WTC11 (cell line): Measurements from ENCODE around the gene CEP350.

Experiments
- JUN ChIP-seq: sonication (generic); formaldehyde crosslinking; IDR thresholded peaks from 2 replicates; pipeline ENCODE4 v1.8.0; 2023; ENCODE audit warnings: mild to moderate bottlenecking, missing genetic modification reagents
- TF ChIP-seq, protein P1 (sequence below): fragments of 200-600 bp; IDR thresholded peaks from 2 replicates; pipeline ENCODE4 v1.8.0; 2022; ENCODE audit warnings: antibody characterized with exemption
- TF ChIP-seq, protein P2 (sequence below): sonication (generic); formaldehyde crosslinking; IDR thresholded peaks from 2 replicates; pipeline ENCODE4 v1.8.0; 2023; ENCODE audit warnings: missing genetic modification reagents
- TF ChIP-seq, protein P3 (sequence below): sonication (generic); formaldehyde crosslinking; IDR thresholded peaks from 2 replicates; pipeline ENCODE4 v1.8.1; 2022; ENCODE audit warnings: mild to moderate bottlenecking, missing genetic modification reagents, moderate library complexity, borderline replicate concordance

DNA sequence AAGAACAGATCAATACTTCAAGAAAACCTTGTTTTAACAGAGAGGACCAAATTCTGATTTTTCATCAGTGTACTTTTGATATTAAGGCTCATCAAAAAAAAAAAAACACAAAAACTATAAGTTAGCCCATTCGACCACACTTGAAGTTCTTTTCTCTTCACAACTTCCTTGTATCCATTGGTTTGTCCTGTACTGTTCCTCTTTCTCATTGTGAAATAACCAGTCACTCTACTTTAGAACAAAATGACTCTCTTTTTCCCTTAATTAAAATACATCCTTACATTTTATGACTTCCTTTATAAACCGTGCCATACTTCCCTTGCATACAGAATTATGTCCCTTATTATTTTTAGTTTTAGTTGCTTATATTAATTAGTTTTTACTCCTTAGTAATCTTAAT, 208.4 kb downstream of the CEP350 start:
- TF ChIP-seq, protein P1, sequence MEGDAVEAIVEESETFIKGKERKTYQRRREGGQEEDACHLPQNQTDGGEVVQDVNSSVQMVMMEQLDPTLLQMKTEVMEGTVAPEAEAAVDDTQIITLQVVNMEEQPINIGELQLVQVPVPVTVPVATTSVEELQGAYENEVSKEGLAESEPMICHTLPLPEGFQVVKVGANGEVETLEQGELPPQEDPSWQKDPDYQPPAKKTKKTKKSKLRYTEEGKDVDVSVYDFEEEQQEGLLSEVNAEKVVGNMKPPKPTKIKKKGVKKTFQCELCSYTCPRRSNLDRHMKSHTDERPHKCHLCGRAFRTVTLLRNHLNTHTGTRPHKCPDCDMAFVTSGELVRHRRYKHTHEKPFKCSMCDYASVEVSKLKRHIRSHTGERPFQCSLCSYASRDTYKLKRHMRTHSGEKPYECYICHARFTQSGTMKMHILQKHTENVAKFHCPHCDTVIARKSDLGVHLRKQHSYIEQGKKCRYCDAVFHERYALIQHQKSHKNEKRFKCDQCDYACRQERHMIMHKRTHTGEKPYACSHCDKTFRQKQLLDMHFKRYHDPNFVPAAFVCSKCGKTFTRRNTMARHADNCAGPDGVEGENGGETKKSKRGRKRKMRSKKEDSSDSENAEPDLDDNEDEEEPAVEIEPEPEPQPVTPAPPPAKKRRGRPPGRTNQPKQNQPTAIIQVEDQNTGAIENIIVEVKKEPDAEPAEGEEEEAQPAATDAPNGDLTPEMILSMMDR, result no peak
- TF ChIP-seq, protein P2, sequence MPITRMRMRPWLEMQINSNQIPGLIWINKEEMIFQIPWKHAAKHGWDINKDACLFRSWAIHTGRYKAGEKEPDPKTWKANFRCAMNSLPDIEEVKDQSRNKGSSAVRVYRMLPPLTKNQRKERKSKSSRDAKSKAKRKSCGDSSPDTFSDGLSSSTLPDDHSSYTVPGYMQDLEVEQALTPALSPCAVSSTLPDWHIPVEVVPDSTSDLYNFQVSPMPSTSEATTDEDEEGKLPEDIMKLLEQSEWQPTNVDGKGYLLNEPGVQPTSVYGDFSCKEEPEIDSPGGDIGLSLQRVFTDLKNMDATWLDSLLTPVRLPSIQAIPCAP, result no peak
- TF ChIP-seq, protein P3, sequence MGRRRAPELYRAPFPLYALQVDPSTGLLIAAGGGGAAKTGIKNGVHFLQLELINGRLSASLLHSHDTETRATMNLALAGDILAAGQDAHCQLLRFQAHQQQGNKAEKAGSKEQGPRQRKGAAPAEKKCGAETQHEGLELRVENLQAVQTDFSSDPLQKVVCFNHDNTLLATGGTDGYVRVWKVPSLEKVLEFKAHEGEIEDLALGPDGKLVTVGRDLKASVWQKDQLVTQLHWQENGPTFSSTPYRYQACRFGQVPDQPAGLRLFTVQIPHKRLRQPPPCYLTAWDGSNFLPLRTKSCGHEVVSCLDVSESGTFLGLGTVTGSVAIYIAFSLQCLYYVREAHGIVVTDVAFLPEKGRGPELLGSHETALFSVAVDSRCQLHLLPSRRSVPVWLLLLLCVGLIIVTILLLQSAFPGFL (CRISPR knock-in tag), result no peak
- TF ChIP-seq JUN (CRISPR knock-in tag), result no peak
